Activated T-helper 1 cell treated with Interleukin-2 at 50 U/mL for 16 hours (primary cell): Measurements from ENCODE around the gene COL8A2.
A peak's percentile ranks its signal among the peaks of the same experiment; 100 is the strongest.

Source experiments
- DNase-seq: peaks from one replicate; pipeline ENCODE4 v3.0.0-alpha.2; 2020; ENCODE audit warnings: low read depth

COL8A2 gene

DNA sequence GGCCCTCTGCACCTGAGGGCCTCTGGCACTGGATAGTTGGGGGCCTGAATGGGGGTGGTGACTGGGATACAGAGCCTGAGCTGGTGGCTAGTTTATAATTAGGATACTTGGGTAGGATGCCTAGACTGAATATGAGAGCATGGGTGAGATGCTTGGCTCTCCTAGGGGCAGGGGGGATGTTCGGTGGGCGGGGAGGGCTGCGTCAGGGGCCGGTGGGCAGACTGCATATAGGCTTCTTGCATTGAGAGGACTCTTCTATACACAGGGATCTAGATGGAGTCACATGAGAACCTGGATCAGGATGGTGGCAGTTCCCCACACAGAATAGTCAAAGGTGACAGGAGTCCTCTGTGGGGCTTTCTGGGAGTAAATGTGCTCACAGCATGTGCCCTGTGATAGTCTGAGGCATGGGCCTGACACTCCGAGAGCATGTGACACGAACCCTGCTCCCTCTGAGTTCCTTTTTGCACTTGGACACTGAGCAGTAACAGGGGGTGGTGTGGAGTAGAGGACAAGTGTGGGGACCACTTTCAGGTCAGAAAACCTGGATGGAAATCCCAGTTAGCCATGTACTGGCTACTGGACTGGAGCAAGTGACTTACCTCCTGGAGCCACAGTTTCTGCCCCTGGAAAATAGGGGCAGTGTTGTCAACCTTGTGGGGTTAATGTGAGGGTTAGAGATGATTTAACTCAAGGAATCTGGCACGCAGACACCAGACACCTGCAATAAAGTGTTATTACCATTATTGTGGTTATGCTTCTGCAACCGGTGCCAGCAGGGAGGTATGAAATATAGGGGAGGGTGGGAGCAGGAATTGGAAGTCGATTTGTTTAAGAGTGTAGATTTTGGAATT, 33.2 kb upstream of the COL8A2 start:
- no peak for DNase-seq

DNA sequence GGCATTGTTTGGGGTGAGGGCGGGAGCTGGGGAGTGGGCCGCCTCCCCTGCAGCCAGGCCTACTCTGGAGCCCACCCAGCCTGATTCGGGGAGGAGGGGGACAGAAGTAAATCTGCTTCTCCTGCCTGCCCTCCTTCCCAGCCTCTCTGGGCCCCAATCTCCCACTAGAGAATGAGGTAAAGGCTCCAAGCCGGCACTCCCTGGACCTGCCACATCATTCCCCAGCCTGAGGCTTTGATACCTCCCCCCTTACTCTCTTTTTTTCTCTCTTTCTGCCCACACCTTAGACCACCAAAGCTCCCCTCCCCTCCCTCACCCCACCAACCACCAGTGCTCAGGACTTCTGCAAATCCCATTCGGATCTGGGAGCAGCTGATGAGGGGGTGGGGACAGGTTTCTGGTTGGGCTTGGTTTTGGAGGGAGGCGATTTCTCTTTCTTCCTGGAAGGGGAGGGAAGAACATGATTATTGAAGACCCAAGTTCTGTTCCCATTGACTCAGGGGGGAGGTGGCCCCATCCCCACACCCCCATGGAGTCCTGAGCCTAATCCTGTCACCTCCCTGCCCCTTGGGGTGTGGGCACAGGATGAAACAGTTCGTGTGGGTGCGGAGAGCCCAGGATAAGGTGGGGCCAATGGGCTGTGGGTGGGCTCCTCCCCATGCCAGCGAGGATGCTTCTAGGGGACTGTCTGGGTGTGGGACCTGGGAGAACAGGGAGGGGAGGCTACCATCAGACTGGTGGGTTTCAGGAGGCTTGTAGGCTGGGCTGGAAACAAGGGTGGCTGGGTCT, 32.3 kb upstream of the COL8A2 start:
- no peak for DNase-seq

DNA sequence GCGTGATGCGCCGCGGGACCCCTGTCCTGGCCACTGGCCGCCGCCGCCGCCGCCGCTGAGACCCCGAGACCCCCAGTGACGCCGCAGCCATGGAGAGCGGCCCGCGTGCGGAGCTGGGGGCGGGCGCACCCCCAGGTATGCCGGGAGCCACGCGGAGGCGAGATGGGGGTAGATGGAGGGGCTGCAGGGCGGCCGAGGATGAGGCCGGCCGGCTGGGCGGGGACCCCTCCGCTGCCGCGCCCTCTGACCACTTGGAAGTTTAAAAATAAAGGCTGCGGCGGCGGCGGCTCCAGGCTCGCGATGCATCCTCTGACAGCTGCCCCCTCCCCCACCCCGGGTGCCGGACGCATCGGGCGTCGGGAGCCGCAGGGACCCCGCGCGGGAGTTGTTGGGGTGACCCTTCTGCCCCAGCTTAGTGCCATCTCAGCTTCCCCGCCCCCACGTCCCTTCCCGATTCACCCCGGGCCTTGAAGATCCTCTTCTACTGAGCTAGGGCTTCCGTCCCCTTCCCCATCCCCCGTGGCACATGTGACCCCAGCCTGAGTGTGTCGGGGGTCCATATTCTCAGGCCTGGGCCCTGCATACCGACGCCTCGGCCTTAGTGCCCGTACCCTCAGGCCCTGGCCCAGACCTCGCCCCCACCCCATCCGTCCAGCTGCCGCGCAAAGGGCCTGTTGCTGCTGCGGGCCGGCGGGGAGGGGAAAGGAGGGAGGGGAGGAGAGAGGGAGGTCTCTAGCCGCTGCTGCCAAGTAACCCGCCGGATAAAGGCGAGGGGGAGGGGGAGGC, 31.5 kb upstream of the COL8A2 start:
- peak; percentile 50 for DNase-seq

DNA sequence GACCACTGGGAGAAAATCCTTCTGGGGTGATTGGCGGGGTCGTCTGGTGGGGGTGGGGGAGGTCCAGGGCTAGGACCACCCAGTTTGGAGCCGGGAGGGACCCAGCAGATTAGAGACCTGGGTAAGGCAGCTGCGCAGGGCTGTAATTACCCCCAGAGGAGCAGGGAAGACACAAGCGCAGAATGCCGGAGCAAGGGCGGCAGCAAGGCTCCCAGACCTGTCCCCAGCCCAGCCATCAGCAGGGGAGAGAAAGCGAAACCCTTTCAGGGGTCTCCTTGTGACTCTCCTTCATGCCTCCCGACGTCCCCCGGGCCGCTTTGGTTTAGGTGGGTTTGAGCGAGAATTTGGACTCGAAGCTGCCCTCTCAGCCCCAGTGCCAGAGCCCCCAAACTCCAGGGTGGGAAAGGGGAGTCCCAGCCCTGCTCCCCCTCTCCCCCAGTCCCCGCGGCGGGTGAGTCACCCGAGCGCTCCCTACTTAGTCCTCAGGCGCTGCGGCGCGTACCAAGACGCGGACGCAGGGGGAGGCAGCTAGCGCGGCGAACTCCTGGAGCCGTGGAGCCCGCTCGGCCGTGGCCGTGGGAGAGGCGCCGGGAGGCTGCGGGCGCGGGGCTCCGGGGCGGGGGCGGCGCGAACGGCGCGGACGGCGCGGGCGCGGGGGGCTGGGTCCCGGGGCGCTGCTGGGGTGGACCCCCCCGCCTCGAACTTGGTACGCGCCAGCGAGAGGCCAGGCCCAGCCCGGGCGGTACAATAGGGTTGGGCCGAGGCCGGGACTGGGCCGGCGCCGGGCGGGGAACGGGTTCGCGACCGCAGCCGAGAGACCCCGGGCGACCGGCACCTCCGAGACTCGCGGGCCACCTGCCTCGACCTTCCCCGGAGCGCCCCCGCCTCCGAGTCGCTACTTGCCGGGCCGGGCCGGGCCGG, 30.6 kb upstream of the COL8A2 start, which contains the start of gene MAP7D1:
MAP7D1 (plus strand) TSS at position 753 of the 921 bp plus-strand sequence. CDS start 258 bp downstream, outside the sequence.
- DNase-seq = peak; percentile 78

DNA sequence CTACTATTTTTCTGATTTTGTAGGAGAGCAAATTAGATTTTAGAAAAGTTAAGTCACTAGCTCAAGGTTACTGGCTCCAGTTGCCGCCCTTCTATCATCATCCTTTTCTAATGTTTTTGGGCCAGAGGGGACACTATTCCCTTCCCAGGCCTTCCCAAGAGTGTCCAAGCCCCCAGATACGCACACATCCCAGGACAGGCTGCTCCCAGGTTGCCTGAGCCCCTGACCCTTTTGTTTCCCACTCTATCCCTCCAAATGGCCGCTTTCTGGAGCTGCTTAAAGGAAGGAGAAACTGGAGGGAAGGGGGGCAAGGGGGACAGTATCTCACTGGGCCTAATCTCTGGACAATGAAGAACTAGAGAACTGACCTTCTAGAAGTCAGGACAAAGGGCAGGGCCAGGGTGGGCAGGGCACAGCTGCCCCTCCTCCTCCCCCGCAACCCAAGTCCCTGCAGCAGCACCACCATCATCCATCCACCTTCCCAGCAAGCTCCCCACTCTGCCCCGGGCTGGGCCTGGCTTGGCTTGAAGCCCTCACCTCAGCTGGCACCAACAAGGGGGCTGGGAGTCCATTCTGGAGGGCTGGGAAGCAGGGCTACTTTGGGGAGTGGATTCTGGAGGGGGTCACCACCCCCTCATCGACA, 29.9 kb upstream of the COL8A2 start:
- DNase-seq = no peak

DNA sequence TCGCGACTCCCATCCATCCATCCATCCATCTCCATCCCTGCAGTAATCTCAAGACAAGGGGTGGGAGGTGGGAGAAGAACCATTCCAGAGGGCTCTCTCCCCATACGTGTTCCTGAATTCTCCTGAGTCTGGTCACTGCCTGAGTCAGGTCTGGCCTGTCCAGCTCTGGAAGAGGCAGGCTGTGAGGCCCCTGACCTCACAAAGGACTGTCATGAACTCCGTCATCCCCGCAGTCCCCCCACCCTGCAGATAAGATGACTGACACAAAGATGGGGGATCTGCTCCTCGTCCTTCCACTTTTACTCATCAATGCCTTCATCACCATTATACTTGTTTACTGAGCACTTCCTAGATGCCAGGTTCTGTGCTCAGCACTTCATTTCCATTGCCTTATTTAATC, 29.3 kb upstream of the COL8A2 start:
- DNase-seq = no peak

DNA sequence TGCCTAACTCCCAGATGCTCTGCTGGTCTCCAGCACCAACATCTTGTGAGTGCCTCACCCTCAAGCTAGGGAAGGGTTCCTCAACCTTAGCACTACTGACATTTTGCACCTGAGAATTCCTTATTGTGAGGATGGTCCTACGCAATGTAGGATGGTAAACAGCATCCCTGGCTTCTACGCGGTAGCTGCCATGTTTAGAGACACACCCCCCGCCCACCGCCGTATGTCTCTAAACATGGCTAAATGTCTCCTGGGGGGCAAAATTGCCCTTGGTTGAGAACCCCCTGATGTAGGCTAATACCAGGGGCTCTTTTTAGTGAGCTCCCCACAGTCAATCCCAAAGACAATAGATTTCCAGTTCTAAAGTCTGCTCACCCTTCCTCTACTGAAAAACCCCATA, 28.5 kb upstream of the COL8A2 start:
- no peak for DNase-seq

DNA sequence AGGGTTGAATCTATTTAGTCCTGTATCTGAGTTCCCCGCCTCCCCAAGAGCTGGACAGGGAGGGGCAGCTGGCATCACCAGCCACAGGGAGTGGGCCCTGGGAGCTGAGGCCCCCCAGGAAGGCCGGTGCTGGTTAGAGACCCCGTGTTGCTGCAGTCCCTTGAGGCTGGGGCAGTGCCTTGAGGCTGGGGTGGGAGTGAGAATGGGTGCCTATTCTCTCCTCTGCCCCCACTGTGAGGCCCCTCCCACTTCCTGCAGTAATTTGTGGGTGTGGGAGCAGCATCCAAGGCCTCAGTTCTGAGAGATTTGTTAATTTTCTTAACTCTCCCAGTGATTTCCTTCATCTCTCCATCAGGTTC, 26.8 kb upstream of the COL8A2 start:
- DNase-seq = peak; percentile 53

DNA sequence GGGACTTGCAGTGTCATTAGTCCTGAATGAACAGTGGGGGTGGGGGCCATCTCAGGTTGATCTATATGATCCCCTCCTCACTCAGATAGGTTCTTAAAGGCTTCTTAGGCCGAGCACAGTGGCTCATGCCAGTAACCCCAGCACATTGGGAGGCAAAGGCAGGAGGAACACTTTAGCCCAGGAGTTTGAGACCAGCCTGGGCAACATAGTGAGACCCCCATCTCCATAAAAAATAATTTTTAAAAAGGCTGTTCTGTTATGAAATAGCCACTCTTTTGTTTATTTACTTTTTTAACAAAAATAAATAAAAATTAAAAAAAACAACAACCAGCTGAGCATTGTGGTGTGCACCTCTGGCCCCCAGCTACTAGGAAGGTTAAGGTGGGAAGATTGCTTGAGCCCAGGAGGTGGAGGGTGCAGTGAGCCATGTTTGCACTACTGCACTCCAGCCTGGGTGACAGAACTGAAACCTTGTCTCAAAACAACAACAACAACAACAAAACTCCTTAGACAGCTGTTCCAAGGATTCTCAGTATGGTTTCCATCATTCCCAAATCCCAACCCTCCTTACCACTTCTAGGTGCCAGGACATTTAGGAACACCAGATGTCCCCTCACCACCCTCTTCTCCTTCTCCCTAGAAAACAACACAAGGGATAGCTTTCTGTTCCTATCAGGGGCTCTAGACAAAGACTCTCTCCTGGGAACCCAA, 26.3 kb upstream of the COL8A2 start:
- no peak for DNase-seq

DNA sequence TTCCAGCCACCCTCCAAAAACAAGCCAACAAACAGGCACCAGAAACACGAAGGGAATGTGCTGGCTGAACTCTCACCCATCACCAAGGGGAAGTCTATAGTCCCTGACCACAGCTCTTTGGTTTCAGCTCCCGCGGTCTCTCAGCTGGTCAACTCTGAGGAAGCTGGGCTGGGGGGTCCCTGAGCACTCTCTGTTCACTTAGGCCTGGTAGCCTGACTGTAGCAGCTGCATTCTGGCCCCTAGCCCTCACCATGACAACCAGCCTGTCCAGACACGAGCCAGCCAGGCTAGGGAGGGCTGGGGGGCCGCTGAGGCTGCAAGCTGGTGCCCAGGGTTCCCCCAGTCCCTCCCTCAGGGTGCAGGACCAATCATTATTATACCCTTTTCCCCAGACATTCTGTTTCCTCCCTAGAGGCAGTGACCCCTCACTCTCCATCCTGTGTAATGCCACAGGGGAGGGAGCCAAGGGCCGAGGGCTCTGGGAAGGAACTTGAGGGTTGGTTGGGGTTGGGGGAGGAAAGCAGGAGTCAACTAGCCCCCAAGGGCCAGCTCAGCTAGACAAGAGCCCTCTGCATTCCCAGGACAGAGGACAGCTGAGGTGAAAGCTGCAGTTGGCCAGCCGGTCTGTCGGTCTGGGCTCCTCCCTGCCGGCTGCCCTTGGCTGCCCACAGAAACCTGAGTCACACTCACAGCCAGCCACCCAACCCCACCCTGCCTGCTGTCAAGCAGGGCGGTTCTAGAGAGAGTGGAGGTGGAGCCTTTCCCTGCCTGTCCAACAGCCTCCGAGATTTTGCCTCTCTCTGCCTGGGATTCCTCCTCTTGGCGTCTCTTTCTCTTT, 25.5 kb upstream of the COL8A2 start:
- DNase-seq = peak; percentile 63

DNA sequence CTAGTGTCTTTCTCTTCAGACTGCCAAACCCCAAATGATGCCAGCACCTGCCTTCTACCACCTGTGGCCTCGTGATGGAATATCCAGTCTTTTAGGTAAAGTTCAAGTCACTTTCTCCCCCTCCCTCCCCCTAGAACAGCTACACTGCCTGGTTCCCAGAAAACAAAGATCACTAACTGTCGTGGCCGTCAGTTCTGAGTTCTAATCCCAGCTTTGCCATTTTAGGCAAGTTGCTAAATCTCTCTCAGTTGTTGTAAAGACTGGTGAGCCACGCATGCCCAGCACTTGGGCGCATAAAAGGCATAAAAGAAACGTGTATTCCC, 24.9 kb upstream of the COL8A2 start:
- DNase-seq = no peak

DNA sequence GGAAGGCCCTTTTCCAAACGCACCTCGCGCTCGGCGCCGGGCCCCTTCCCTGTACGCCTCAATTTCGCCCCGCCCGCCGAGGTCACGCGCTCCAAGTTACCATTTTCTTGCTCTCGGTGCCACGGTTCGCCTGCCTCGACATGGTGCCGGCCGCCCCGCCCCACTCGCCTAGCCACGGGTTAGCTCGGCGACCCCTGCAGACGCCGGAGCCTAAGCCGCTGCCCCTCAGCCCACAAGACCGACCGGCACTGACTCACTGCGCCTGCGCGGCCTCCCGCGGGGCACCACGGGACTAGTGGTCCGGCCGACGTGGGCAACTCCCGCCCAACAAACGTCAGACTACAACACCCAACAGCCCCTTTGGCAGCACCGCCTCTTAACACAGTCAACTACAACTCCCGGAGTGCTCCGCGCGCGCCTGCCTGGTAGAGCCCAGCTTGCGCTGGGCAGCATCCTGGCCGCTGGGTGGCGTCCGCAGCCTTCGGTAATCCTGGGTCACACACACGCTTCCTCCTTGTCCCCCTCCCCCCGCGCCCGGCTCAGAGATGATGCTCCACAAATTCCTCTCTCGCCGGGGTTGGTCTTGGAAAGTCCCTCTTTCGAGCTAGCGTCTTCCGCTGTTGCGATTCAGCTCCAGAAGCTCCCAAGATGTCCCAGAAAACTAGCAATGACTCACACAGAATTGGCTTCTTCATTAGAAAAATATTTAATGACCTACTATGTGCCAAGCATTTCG, 24.4 kb upstream of the COL8A2 start, which contains the start of gene TRAPPC3:
TRAPPC3 (minus strand) TSS at position 250 of the 736 bp plus-strand sequence; CDS start at position 142, 108 bp downstream.
- DNase-seq = peak; percentile 99

DNA sequence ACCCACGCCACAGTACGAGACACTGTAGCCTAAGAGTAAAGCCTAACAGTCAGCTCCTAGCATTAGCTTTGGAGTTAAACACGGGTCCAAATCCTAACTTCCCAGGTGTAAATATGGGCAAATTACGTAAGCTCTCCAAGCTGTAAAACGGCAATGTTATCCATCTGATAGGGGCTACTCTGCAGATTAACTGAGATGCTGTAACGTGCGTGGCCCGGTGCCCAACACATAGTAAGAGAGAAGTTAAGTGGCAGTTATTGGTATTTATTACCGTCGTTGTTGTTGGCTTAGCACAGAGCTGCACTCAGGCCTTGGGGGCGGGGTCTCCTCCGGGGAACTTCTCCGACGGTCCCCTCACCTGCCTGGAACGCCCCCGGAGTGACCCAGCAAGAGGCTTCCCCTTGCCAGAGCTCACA, 23.8 kb upstream of the COL8A2 start:
- DNase-seq = no peak

DNA sequence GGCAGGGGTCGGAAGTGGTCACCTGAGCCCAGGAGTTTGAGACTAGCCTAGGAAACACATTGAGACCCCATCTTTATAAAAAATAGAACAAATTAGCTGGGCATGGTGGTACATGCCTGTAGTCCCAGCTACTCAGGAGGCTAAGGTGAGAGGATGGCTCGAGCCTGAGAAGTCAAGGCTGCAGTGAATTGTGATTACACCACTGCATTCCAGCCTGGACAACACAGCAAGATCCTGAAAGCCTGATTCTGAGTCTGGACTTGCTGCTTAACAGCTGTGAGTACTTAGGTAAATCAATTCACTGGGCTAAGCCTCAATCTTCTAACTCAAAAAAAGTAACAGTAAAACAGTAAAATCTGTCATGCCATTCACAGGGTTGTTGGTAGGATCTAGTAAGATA, 19.4 kb upstream of the COL8A2 start:
- DNase-seq = no peak

DNA sequence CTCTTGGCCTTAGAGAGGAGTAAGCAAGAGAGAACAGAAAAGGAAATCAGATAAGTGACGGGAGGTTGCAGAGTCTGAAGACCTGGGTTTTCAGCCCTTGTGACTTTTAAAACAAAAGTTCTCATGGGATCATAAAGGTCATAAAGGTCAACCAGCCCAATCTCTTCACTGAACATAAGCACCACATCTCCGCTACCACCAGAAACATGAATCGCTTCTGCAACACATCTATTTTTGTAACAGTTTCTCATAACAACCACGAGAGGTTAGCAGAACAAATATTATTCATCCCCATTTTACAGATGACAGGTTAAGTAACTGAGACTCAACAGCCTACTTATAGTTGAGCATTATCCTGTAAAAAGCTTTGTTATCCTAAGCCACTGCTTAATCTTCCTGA, 18.4 kb upstream of the COL8A2 start:
- DNase-seq = no peak

DNA sequence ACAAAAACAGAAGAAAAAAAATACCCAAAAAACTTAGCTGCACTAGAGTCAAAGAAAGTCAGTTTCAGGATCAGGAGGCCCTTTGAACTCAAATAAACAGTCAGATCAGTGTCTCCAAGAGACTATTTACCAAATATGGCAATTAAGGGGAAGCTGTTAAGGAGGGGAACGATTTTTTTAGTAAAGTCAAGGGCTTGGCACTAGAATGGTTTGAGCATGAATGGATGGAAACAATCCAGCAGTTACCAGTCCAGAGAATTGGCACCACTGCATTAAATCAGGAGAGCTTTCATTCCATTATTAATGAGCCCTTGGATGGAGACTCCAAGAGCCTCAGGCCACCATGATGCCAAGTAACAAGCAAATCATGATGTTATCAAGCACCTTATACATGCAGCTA, 17.1 kb upstream of the COL8A2 start:
- no peak for DNase-seq

DNA sequence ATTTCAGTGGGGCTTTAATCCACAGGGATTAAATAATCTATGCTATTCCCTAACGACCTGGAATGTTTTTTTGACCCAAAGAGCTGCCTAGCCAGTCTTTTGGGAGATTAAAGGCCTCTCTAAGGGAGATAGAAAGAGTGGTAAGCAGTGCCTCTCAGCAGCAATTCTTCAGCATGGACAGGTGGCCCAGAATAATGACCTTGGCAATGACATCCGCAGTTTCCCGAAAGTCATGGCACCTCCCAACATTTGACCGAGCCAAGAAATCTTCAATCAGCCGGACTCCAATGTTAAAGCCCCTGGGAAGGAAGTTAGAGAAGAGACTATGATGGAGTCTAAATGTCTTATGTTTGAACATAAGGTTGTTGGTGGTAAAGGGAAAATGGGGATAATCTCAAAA, 14.5 kb upstream of the COL8A2 start:
- DNase-seq = no peak

DNA sequence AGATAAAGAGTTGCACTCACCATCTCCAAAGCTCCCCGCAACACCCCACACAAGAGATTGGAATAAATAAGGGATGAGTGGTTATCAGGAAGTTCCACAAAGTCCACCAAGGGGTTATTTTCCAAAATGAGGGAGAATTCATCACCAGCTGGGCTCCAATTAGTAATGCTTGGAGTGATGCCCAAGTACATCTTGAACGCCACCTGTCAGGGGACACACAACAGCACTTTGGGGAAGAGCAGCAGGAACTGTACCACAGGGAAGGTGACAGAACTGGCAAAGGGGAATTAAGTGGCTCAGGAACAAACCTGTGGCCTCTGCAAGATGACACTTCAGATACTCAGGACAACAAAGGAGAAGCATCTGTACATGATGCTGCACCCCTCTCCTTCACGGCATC, 12.8 kb upstream of the COL8A2 start:
- DNase-seq = no peak

DNA sequence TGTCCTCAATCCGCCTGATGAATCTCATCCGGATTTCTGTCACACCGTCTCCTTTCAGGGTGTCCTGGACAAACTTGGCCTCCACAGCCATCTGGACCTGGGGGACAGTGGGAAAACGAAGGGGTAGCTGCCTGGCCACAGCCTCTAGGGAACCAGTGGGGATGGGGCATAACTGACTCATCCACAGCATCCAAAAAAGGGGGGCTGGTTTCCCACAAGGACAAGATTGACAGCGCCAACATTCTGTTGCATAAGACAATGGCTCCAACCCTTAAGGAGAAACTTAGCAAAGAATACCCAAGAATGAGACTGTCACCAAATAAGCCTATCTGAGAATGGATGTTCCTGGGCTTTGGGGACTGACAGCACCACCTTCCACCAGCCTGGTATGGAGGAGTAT, 12.2 kb upstream of the COL8A2 start:
- DNase-seq = no peak
